OCI-LY3 (cell line): ENCODE results near the gene GNG14.

Experiments used
- H2AFZ ChIP-seq: fragments of 200-600, 300-600 bp; shearing (Covaris generic); 2 replicates; pipeline ENCODE4 v1.6.0; 2014; ENCODE audit warnings: antibody characterized with exemption, low read depth, low read length
- H3K27ac ChIP-seq: fragments of 200-600, 300-600 bp; sonication (generic); 2 replicates; pipeline ENCODE4 v1.5.1; 2014; ENCODE audit warnings: mild to moderate bottlenecking, low read length, moderate library complexity, mixed read lengths
- H3K27me3 ChIP-seq: fragments of 200-600, 300-600 bp; sonication (generic); 2 replicates; pipeline ENCODE4 v1.6.1; 2014; ENCODE audit warnings: low read depth, low read length, mixed read lengths
- H3K36me3 ChIP-seq: fragments of 200-600, 300-600 bp; sonication (generic); replicated peaks from 2 replicates; pipeline ENCODE3; 2014; ENCODE audit warnings: low read depth, low read length, mixed read lengths
- H3K4me1 ChIP-seq: fragments of 300-600, 200-600 bp; sonication (generic); 2 replicates; pipeline ENCODE4 v1.6.1; 2014; ENCODE audit warnings: low read length, mixed read lengths
- H3K4me2 ChIP-seq: fragments of 200-600, 300-600 bp; sonication (generic); 2 replicates; pipeline ENCODE4 v1.6.1; 2014; ENCODE audit warnings: low read length, mixed read lengths
- H3K4me3 ChIP-seq: fragments of 300-600, 200-600 bp; sonication (generic); 2 replicates; pipeline ENCODE4 v1.5.1; 2014; ENCODE audit warnings: antibody characterized with exemption, mild to moderate bottlenecking, low read length, moderate library complexity
- H3K79me2 ChIP-seq: fragments of 300-600, 200-600 bp; shearing (Covaris generic); 2 replicates; pipeline ENCODE4 v1.6.1; 2014; ENCODE audit warnings: mild to moderate bottlenecking, low read length, mixed read lengths
- H3K9ac ChIP-seq: fragments of 300-600, 200-600 bp; shearing (Covaris generic); 2 replicates; pipeline ENCODE4 v1.6.0; 2014; ENCODE audit warnings: mild to moderate bottlenecking, low read length, moderate library complexity
- H3K9me3 ChIP-seq: fragments of 200-600, 300-600 bp; shearing (Covaris generic); 2 replicates; pipeline ENCODE4 v1.6.1; 2014; ENCODE audit warnings: low read length, mixed read lengths; ENCODE audit not compliant: insufficient read depth
- H4K20me1 ChIP-seq: fragments of 200-600, 300-600 bp; sonication (generic); 2 replicates; pipeline ENCODE4 v1.6.1; 2016; ENCODE audit warnings: low read length, mixed read lengths; ENCODE audit not compliant: insufficient read depth
- EZH2phosphoT487 ChIP-seq: fragments of 200-600 bp; shearing (Covaris generic); IDR thresholded peaks from 2 replicates; pipeline ENCODE4 v1.6.1; 2018; ENCODE audit warnings: antibody characterized with exemption, mixed run types, low read depth
- TF ChIP-seq, protein P1 (sequence below): fragments of 200-600, 300-600 bp; sonication (generic); IDR thresholded peaks from 2 replicates; pipeline ENCODE4 v1.5.1; 2014; ENCODE audit warnings: antibody characterized with exemption, low read length, low read depth

Gene GNG14

DNA sequence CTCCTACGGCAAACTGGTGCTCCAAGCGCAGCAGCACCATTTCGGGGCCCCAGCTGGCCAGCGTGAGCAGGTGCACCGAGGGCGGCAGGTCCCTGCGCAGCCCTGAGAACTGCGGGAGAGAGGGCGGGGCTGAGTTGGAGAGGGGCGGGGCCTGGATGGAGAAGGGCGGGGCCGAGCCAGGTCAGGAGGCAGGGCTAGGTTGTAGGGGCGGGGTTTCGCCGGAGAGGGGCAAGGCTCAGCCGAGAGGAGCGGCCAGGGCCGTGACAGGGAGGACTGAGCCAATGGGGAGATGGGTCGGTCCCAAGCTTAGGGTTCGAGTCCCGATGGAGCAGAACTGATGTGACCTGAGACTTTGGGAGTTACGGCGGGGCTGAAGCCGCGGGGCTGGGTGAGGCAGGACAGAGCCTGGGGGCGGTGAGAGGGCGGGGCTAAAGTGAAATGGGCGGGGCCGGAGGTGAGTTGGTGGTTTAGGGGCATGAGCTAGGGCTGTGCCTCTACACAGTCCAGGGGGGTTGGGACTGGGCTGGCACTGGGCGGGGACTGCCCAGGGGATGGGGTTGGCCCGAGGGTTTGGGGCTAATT is 40.2 kb upstream of the GNG14 start:
- Histone ChIP-seq H3K27ac (no peak overlapping the region), H4K20me1 (peaks cover 13% of the 10 kb centered on the region; the same call in 1 of the 2 replicates), H3K4me2 (no peak overlapping the region), H3K36me3 (peaks cover 55% of the 10 kb centered on the region), H3K4me1 (no peaks in the 10 kb centered on the region), H3K27me3 (no peaks in the 10 kb centered on the region), H3K9ac (no peak overlapping the region), H3K4me3 (no peak overlapping the region), H3K9me3 (no peaks in the 10 kb centered on the region), H3K79me2 (no peaks in the 10 kb centered on the region), H2AFZ (no peak overlapping the region)
- TF ChIP-seq, protein P1, sequence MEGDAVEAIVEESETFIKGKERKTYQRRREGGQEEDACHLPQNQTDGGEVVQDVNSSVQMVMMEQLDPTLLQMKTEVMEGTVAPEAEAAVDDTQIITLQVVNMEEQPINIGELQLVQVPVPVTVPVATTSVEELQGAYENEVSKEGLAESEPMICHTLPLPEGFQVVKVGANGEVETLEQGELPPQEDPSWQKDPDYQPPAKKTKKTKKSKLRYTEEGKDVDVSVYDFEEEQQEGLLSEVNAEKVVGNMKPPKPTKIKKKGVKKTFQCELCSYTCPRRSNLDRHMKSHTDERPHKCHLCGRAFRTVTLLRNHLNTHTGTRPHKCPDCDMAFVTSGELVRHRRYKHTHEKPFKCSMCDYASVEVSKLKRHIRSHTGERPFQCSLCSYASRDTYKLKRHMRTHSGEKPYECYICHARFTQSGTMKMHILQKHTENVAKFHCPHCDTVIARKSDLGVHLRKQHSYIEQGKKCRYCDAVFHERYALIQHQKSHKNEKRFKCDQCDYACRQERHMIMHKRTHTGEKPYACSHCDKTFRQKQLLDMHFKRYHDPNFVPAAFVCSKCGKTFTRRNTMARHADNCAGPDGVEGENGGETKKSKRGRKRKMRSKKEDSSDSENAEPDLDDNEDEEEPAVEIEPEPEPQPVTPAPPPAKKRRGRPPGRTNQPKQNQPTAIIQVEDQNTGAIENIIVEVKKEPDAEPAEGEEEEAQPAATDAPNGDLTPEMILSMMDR, result no peak
- TF ChIP-seq EZH2phosphoT487, result no peak

DNA sequence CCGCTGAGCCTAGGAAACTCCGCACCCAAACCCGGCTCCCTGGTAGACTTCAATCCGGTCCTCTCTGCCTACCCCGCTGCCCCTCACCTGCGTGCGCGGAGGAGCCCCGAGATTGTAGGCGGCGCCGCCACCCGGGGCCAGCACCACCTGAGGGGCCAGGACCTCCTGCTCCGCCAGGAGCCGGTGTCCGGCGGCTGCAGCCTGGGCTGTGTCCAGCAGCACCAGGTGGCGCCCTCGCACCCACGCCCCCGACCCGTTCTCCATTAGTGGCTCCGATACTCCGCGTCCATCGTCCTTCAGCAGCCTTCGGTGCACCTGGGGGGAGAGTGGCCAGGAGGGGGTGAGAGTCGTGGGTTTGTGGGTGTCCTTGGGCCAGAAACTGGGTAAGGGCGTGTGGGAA is 39.7 kb upstream of the GNG14 start:
- H3K9me3 ChIP-seq, result no peaks in the 10 kb centered on the region
- H3K27ac ChIP-seq, result no peak overlapping the region
- H3K4me3 ChIP-seq, result no peak overlapping the region

DNA sequence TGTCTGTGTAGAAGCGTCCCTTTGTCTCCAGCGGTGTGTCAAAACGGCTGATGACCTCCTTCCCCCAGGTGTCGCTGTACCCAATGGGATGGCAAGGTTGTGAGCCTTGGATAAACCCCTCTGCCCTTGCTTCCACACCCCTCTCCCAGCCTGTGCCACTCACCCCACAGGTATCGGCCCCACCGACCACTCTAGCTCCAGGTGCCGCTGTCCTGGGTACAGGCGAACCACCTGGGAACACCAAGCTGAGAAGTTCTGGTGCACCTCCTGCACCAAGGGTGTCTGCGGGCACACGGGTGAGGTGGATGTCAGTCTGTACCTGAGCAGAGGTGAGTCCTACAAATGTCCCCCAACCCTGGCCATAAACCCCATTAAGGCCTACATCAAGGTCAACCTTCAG is 37.9 kb upstream of the GNG14 start:
- TF ChIP-seq EZH2phosphoT487, result no peak
- TF ChIP-seq, protein P1, result no peak
- Histone ChIP-seq H3K27me3 (no peaks in the 10 kb centered on the region), H2AFZ (no peak overlapping the region), H3K9ac (no peak overlapping the region), H3K4me2 (no peak overlapping the region), H3K36me3 (peaks cover 53% of the 10 kb centered on the region), H3K4me1 (no peaks in the 10 kb centered on the region), H3K79me2 (no peaks in the 10 kb centered on the region; the same call in 1 of the 2 replicates), H3K9me3 (no peaks in the 10 kb centered on the region), H4K20me1 (peaks cover 13% of the 10 kb centered on the region; the same call in 1 of the 2 replicates), H3K4me3 (no peak overlapping the region), H3K27ac (no peak overlapping the region)

More for the DNA sequence above, 39.7 kb upstream of the GNG14 start:
- no peaks in the 10 kb centered on the region for H3K4me1 ChIP-seq
- H3K4me2 ChIP-seq, result no peak overlapping the region
- H3K27me3 ChIP-seq, result no peaks in the 10 kb centered on the region
- H2AFZ ChIP-seq, result no peak overlapping the region
- TF ChIP-seq, protein P1, result no peak
- TF ChIP-seq EZH2phosphoT487, result no peak
- H3K9ac ChIP-seq, result no peak overlapping the region
- peaks cover 13% of the 10 kb centered on the region; the same call in 1 of the 2 replicates for H4K20me1 ChIP-seq
- no peaks in the 10 kb centered on the region for H3K79me2 ChIP-seq
- peaks cover 55% of the 10 kb centered on the region for H3K36me3 ChIP-seq

DNA sequence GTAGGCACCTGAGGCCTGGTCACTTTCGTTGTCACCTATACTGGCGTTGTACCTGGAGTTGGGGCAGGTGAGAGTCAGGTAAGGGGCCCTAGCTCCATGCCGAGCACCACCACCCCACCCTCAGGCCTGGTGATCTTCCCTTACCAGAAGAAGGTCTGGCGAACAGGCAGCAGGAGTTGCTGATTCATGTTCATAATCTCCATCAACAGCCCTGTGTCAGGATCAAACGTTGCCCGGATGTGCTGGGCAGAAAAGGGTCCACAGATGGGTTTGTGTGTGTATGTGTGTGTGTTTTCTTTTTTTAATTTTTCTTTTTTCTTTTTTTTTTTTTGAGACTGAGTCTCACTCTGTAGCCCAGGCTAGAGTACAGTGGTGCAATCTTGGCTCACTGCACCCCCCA is 35.6 kb upstream of the GNG14 start:
- no peaks in the 10 kb centered on the region for H3K4me1 ChIP-seq
- peaks cover 65% of the 10 kb centered on the region for H3K36me3 ChIP-seq
- H3K79me2 ChIP-seq, result peaks cover 16% of the 10 kb centered on the region
- H3K4me3 ChIP-seq, result no peak overlapping the region
- H4K20me1 ChIP-seq, result peaks cover 16% of the 10 kb centered on the region
- no peak overlapping the region for H3K27ac ChIP-seq
- H3K9me3 ChIP-seq, result no peaks in the 10 kb centered on the region
- no peak overlapping the region for H3K9ac ChIP-seq
- H3K4me2 ChIP-seq, result no peak overlapping the region
- TF ChIP-seq, protein P1, result no peak
- H2AFZ ChIP-seq, result no peak overlapping the region
- H3K27me3 ChIP-seq, result no peaks in the 10 kb centered on the region
